Pulmonary artery endothelial cell (primary cell): Measurements from ENCODE around the gene CC2D1B. TPM values are rescaled to one million over a fixed set of nuclear protein-coding genes. Genes with fewer than 3 reads are reported as not detected.
"Not testable (repeated sequence)": the region's sequence is repeated elsewhere in the genome, so short reads cannot be mapped to it uniquely, and the experiment has no call there.

ENCODE experiments used
- DNase-seq: peaks from one replicate; pipeline ENCODE4 v3.0.0-alpha.2; 2011; ENCODE audit warnings: low read depth, low spot score
- total RNA-seq: library from RNA; depleted of rRNA; stranded (reverse); fragments of >200 nt; gene quantifications from 2 replicates; pipeline ENCODE4 v1.2.3, GENCODE V29; 2014

Gene CC2D1B
- total RNA-seq: 22.8 and 53.4 TPM in 2 replicates

GRCh38 chr1:52365746-52366516, at the start of gene CC2D1B:
Gene CC2D1B, minus strand, starts transcription at chr1:52366205. Its CDS starts 1,585 bp downstream, at chr1:52364620.
- DNase-seq: peak; percentile 89

- no peak for DNase-seq
Measured at GRCh38 chr1:52414942-52415341, 48.9 kb upstream of the CC2D1B start.

GRCh38 chr1:52413410-52413989, 47.5 kb upstream of the CC2D1B start:
- no peak for DNase-seq

- no peak for DNase-seq
Measured at GRCh38 chr1:52404975-52405338, 39.0 kb upstream of the CC2D1B start.

- peak; percentile 90 for DNase-seq
Measured at GRCh38 chr1:52404116-52404974, 38.3 kb upstream of the CC2D1B start, which contains the start of the genes ORC1 and PRPF38A. Gene ORC1, minus strand, starts transcription at chr1:52404423. Its CDS starts 2,200 bp downstream, at chr1:52402223. Gene PRPF38A, plus strand, starts transcription at chr1:52404602. Its CDS starts 148 bp downstream, at chr1:52404750.

- no peak for DNase-seq
Measured at GRCh38 chr1:52403566-52404115, 37.6 kb upstream of the CC2D1B start.

- no peak for DNase-seq
Measured at GRCh38 chr1:52402860-52403240, 36.8 kb upstream of the CC2D1B start.

GRCh38 chr1:52400131-52400530, 34.1 kb upstream of the CC2D1B start:
- DNase-seq: no peak

- DNase-seq: no peak
Measured at GRCh38 chr1:52399629-52400028, 33.6 kb upstream of the CC2D1B start.

- no peak for DNase-seq
Measured at GRCh38 chr1:52393174-52393573, 27.2 kb upstream of the CC2D1B start.

GRCh38 chr1:52386458-52386857, 20.5 kb upstream of the CC2D1B start:
- no peak for DNase-seq

- DNase-seq: no peak
Measured at GRCh38 chr1:52385376-52385775, 19.4 kb upstream of the CC2D1B start.

- DNase-seq: not testable (repeated sequence)
Measured at GRCh38 chr1:52369851-52370250, 3.8 kb upstream of the CC2D1B start.

- DNase-seq: no peak
Measured at GRCh38 chr1:52368383-52369172, 2.6 kb upstream of the CC2D1B start.

GRCh38 chr1:52367272-52367671, 1.3 kb upstream of the CC2D1B start:
- no peak for DNase-seq

- DNase-seq: no peak
Measured at GRCh38 chr1:52366517-52366827, 467 bp upstream of the CC2D1B start.

- DNase-seq: no peak
Measured at GRCh38 chr1:52365071-52365745, 797 bp downstream of the CC2D1B start.

GRCh38 chr1:52364235-52364839, 1.7 kb downstream of the CC2D1B start:
- no peak for DNase-seq

GRCh38 chr1:52360595-52360968, 5.4 kb downstream of the CC2D1B start:
- no peak for DNase-seq
